ENCODE data around the gene ZNF467.

ZNF467 gene

DNA sequence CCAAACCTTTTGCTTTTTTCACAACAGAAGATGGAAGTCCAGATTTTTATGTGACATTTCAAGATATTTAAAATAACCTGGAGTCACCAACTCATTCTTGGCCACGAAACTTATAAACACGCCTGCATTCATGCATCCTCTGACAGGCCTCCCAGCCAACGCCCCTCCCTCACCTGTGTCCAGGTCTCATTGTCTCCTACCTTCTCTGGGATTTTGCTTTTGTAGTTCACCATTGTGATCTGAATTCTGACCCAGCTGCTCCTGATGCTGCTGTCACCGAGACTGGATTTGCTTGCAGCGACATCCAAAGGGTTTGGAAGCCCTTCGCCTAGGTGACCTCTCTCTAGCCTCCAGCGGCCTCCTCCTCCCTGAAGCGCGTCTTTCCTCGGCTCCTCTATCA lies 10.8 kb downstream of the ZNF467 start:
- DNase-seq (ENCODE audit: low spot score) = no peak
- TF ChIP-seq, protein P1, sequence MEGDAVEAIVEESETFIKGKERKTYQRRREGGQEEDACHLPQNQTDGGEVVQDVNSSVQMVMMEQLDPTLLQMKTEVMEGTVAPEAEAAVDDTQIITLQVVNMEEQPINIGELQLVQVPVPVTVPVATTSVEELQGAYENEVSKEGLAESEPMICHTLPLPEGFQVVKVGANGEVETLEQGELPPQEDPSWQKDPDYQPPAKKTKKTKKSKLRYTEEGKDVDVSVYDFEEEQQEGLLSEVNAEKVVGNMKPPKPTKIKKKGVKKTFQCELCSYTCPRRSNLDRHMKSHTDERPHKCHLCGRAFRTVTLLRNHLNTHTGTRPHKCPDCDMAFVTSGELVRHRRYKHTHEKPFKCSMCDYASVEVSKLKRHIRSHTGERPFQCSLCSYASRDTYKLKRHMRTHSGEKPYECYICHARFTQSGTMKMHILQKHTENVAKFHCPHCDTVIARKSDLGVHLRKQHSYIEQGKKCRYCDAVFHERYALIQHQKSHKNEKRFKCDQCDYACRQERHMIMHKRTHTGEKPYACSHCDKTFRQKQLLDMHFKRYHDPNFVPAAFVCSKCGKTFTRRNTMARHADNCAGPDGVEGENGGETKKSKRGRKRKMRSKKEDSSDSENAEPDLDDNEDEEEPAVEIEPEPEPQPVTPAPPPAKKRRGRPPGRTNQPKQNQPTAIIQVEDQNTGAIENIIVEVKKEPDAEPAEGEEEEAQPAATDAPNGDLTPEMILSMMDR (IDR thresholded peaks at IDR 0.05; ENCODE audit: extremely low read depth, missing control alignments) = no peak

GRCh38 chr7:149762089-149762488 lies 11.3 kb downstream of the ZNF467 start:
- DNase-seq (ENCODE audit: low spot score) = no peak
- TF ChIP-seq, protein P1 (IDR thresholded peaks at IDR 0.05; ENCODE audit: extremely low read depth, missing control alignments) = no peak

DNA sequence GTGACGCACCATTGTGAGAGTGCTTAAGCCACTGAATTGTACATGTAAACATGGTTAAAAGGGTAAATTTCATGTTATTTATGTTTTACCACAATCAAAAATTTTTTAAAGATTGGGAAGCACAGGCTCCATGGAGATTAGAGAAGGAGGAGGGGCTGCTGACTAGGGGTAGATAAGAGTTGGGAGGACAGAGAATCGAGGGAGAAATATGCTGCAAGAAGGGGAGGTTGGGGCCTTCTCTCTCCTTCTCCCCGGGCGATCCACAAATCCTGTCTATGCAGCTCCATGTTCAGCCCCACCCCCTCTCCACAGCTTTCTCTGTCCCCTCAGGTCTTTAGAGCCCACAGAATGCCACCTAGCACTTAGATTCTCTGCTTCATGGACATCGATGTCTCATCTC lies 12.1 kb downstream of the ZNF467 start:
- TF ChIP-seq, protein P1 (IDR thresholded peaks at IDR 0.05; ENCODE audit: extremely low read depth, missing control alignments) = no peak
- DNase-seq (ENCODE audit: low spot score) = no peak

GRCh38 chr7:149760538-149760937 lies 12.8 kb downstream of the ZNF467 start:
- DNase-seq (ENCODE audit: low spot score) = no peak
- TF ChIP-seq, protein P1 (IDR thresholded peaks at IDR 0.05; ENCODE audit: extremely low read depth, missing control alignments) = no peak

GRCh38 chr7:149759093-149759860 lies 14.1 kb downstream of the ZNF467 start:
- TF ChIP-seq, protein P1 (IDR thresholded peaks at IDR 0.05; ENCODE audit: extremely low read depth, missing control alignments) = no peak
- DNase-seq (ENCODE audit: low spot score) = no peak

DNA sequence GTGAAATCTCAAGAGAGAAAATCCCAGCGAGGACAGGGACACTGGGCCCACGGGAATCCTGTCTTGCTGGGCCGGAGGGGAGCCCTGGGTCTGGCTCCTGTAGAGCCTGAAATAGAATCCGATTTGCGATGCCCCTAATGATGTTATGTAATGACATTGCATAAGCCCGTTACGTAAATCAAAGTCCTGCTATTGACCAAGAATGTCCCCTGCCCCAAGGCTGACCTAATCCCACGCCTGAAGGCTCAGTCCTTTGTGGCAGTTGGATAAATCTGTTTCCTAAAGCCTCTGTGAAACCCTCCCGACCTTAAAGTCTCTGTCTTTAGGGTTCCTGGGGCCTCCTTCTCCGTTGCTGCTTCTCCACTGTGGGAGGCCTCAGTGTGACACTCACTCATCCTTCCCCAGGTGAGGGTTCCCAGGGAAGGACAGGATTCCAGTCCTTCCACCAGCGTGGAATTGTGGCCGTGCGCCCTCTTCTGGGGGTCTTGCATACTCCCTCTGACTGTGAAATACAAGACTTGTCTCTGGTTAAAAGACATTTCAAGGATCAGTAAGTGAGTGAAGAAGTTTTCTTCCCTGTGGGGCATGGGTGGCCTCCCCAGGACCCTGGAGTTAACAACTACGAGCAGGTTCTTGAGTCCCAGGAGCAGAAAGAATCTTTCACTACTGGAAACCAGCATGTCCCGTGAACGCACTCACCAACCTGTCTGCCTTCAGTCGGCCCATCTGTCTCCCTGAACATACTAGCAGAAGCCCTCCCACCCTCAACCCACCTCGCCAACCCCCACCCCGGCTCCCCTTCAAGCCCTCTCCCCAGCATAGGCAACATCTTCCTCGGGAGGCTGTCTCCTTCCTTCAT lies 19.8 kb downstream of the ZNF467 start:
- no peak for DNase-seq (ENCODE audit: low spot score)
- TF ChIP-seq, protein P1 (IDR thresholded peaks at IDR 0.05; ENCODE audit: extremely low read depth, missing control alignments) = no peak

- TF ChIP-seq, protein P1 (IDR thresholded peaks at IDR 0.05; ENCODE audit: extremely low read depth, missing control alignments) = no peak
- DNase-seq (ENCODE audit: low spot score) = no peak
These were observed 20.7 kb downstream of the ZNF467 start for GRCh38 chr7:149752646-149753045.
